ENCODE measurements around the gene FAM200A. TPM values are rescaled to one million over a fixed set of nuclear protein-coding genes. Genes with fewer than 3 reads are reported as not detected.
"Not testable (repeated sequence)": the region's sequence is repeated elsewhere in the genome, so short reads cannot be mapped to it uniquely, and the experiment has no call there.

FAM200A gene
- total RNA-seq = 4.2 and 4.5 TPM in 2 replicates

GRCh38 chr7:99551767-99552463 is at the start of gene FAM200A:
Gene FAM200A, minus strand, starts transcription at chr7:99552114. Its CDS starts 3,707 bp downstream, at chr7:99548407.
- intact Hi-C loops (cut with micrococcal nuclease) = loop anchor here (1.0 to 10.0 kb wide), 7 partner anchors 47 to 1153 kb away; partner anchors contain the start of genes POP7, TRIM4, ZKSCAN1 and ZNF394

- intact Hi-C loops (cut with micrococcal nuclease) = loop anchor here (2.0 kb wide), 1 partner anchor 17 kb away; the partner anchor contains the start of gene ZSCAN25
These were observed 47.9 kb upstream of the FAM200A start for GRCh38 chr7:99599836-99600235.

GRCh38 chr7:99597762-99598501 is 46.0 kb upstream of the FAM200A start, which contains the start of gene TMEM225B:
Gene TMEM225B, plus strand, starts transcription at chr7:99598267. Its CDS starts 6,122 bp downstream, at chr7:99604389.
- intact Hi-C loops (cut with micrococcal nuclease) = loop anchor here (2.0 kb wide), 1 partner anchor 19 kb away; the partner anchor contains the start of gene ZSCAN25

- intact Hi-C loops (cut with micrococcal nuclease) = no loop called here
These were observed 44.6 kb upstream of the FAM200A start for GRCh38 chr7:99596408-99596955.

GRCh38 chr7:99594948-99595745 is 43.2 kb upstream of the FAM200A start:
- intact Hi-C loops (cut with micrococcal nuclease) = loop anchor here (1.0 kb wide), 1 partner anchor 8 kb away; no protein-coding TSS in a partner anchor

- intact Hi-C loops (cut with micrococcal nuclease) = loop anchor here (1.0 kb wide), 1 partner anchor 9 kb away; no protein-coding TSS in a partner anchor
These were observed 37.0 kb upstream of the FAM200A start for GRCh38 chr7:99588868-99589267.

- intact Hi-C loops (cut with micrococcal nuclease) = loop anchor here (1.0 kb wide), 1 partner anchor 7 kb away; no protein-coding TSS in a partner anchor
These were observed 28.9 kb upstream of the FAM200A start for GRCh38 chr7:99580778-99581332.

- intact Hi-C loops (cut with micrococcal nuclease) = loop anchor here (1.0 kb wide), 1 partner anchor 8 kb away; no protein-coding TSS in a partner anchor
These were observed 28.3 kb upstream of the FAM200A start for GRCh38 chr7:99579956-99580777.

- intact Hi-C loops (cut with micrococcal nuclease) = no loop called here
These were observed 27.5 kb upstream of the FAM200A start for GRCh38 chr7:99579281-99579955.

GRCh38 chr7:99576251-99576650 is 24.3 kb upstream of the FAM200A start:
- intact Hi-C loops (cut with micrococcal nuclease) = no loop called here

- intact Hi-C loops (cut with micrococcal nuclease) = no loop called here
These were observed 21.3 kb upstream of the FAM200A start for GRCh38 chr7:99573257-99573656.

GRCh38 chr7:99571768-99572167 is 19.9 kb upstream of the FAM200A start:
- intact Hi-C loops (cut with micrococcal nuclease) = no loop called here

GRCh38 chr7:99568770-99569169 is 16.9 kb upstream of the FAM200A start:
- intact Hi-C loops (cut with micrococcal nuclease) = not testable (repeated sequence)

- intact Hi-C loops (cut with micrococcal nuclease) = no loop called here
These were observed 11.7 kb upstream of the FAM200A start for GRCh38 chr7:99563650-99564049.

- intact Hi-C loops (cut with micrococcal nuclease) = no loop called here
These were observed 10.9 kb upstream of the FAM200A start for GRCh38 chr7:99562832-99563231.

- intact Hi-C loops (cut with micrococcal nuclease) = no loop called here
These were observed 10.3 kb upstream of the FAM200A start for GRCh38 chr7:99562114-99562784.

GRCh38 chr7:99561737-99562051 is 9.8 kb upstream of the FAM200A start:
- intact Hi-C loops (cut with micrococcal nuclease) = no loop called here

- intact Hi-C loops (cut with micrococcal nuclease) = no loop called here
These were observed 9.2 kb upstream of the FAM200A start for GRCh38 chr7:99560834-99561736.
